Measurements from ENCODE around the gene GPR4. TPM values are rescaled to one million over a fixed set of nuclear protein-coding genes. Genes with fewer than 3 reads are reported as not detected.
A peak's percentile ranks its signal among the peaks of the same experiment; 100 is the strongest.

The GPR4 gene
- total RNA-seq, 1 experiment from 2014 or later, result 0.23 TPM

GRCh38 chr19:45577111-45577905 lies 24.7 kb downstream of the GPR4 start:
- Histone ChIP-seq H3K27ac (ENCODE audit: low read length) (peak overlapping the region; percentile 57; the same call in 1 of the 2 replicates), H3K4me3 (ENCODE audit: low read depth in 2 of 2, low read length in 2 of 2) (no peak overlapping the region), H3K36me3 (ENCODE audit: control insufficient read depth, insufficient read depth, low read length) (no peaks in the 10 kb centered on the region), H3K9me3 (ENCODE audit: control insufficient read depth, insufficient read depth, low read depth, low read length) (no peaks in the 10 kb centered on the region), H3K4me1 (ENCODE audit: control insufficient read depth, insufficient read depth, low read length) (peaks cover 20% of the 10 kb centered on the region), H3K27me3 (ENCODE audit: control insufficient read depth, insufficient read depth, low read length) (no peaks in the 10 kb centered on the region)
- ChIA-PET CTCF (interaction anchor here (0.6 kb wide), 1 partner anchor 53 kb away, joined by 6 read pairs; no protein-coding TSS in a partner anchor), POLR2A (no interaction called here)
- no TSS peak for BruUV-seq (replicated peaks)
- no peak for TF ChIP-seq POLR2AphosphoS5 (IDR thresholded peaks at IDR 0.05; ENCODE audit: low read depth, low read length)
- TF ChIP-seq REST (IDR thresholded peaks at IDR 0.05; ENCODE audit: insufficient read depth in 1 of 2, low read depth in 2 of 2, low read length in 1 of 2), result no peak
- no peak for TF ChIP-seq CTCF (IDR thresholded peaks at IDR 0.05)
- TF ChIP-seq SIN3A (IDR thresholded peaks at IDR 0.05; ENCODE audit: borderline replicate concordance, insufficient read depth, low read depth, low read length), result no peak
- TF ChIP-seq TCF7L2 (IDR thresholded peaks at IDR 0.05; ENCODE audit: low read depth, low read length), result no peak
- DNase-seq (ENCODE audit: low read depth, low spot score) (no peak), ATAC-seq (peak; percentile 83)
- in situ Hi-C loops (cut with HindIII; ENCODE audit: low pct_unique_long_range_greater_than_20kb, low sequenced_read_pairs) (no loop called here), intact Hi-C loops (cut with micrococcal nuclease; ENCODE audit: unreplicated experiment) (no loop called here)

- no peaks in the 10 kb centered on the region for H3K36me3 ChIP-seq (ENCODE audit: control insufficient read depth, insufficient read depth, low read length)
- H3K4me1 ChIP-seq (ENCODE audit: control insufficient read depth, insufficient read depth, low read length), result peaks cover 20% of the 10 kb centered on the region
- no TSS peak for BruUV-seq (replicated peaks)
- no peaks in the 10 kb centered on the region for H3K27me3 ChIP-seq (ENCODE audit: control insufficient read depth, insufficient read depth, low read length)
- in situ Hi-C loops (cut with HindIII; ENCODE audit: low pct_unique_long_range_greater_than_20kb, low sequenced_read_pairs), result no loop called here
- H3K27ac ChIP-seq (ENCODE audit: low read length), result peak overlapping the region; percentile 57; the same call in 1 of the 2 replicates
- intact Hi-C loops (cut with micrococcal nuclease; ENCODE audit: unreplicated experiment), result no loop called here
- TF ChIP-seq TCF7L2 (IDR thresholded peaks at IDR 0.05; ENCODE audit: low read depth, low read length) (no peak), CTCF (IDR thresholded peaks at IDR 0.05) (no peak), POLR2AphosphoS5 (IDR thresholded peaks at IDR 0.05; ENCODE audit: low read depth, low read length) (no peak), REST (IDR thresholded peaks at IDR 0.05; ENCODE audit: insufficient read depth in 1 of 2, low read depth in 2 of 2, low read length in 1 of 2) (no peak), SIN3A (IDR thresholded peaks at IDR 0.05; ENCODE audit: borderline replicate concordance, insufficient read depth, low read depth, low read length) (no peak)
- CTCF ChIA-PET, result no interaction called here
- H3K9me3 ChIP-seq (ENCODE audit: control insufficient read depth, insufficient read depth, low read depth, low read length), result no peaks in the 10 kb centered on the region
- no peak for DNase-seq (ENCODE audit: low read depth, low spot score)
- no peak for ATAC-seq
- H3K4me3 ChIP-seq (ENCODE audit: low read depth in 2 of 2, low read length in 2 of 2), result no peak overlapping the region
- POLR2A ChIA-PET, result no interaction called here
Measured at GRCh38 chr19:45576682-45577081, 25.3 kb downstream of the GPR4 start.
